Measurements from ENCODE around the gene TCTN1.
"Not testable (repeated sequence)": the region's sequence is repeated elsewhere in the genome, so short reads cannot be mapped to it uniquely, and the experiment has no call there.

TCTN1 gene

GRCh38 chr12:110639336-110640141 lies 25.6 kb downstream of the TCTN1 start:
- no peak for DNase-seq

GRCh38 chr12:110640275-110641025 lies 26.5 kb downstream of the TCTN1 start:
- no peak for DNase-seq

- no peak for DNase-seq
These were observed 27.6 kb downstream of the TCTN1 start for GRCh38 chr12:110641521-110641920.

- no peak for DNase-seq
These were observed 33.7 kb downstream of the TCTN1 start for GRCh38 chr12:110647631-110648040.

GRCh38 chr12:110649341-110649847 lies 35.5 kb downstream of the TCTN1 start:
- no peak for DNase-seq

- not testable (repeated sequence) for DNase-seq
These were observed 40.3 kb downstream of the TCTN1 start for GRCh38 chr12:110654238-110654637.

- DNase-seq: no peak
These were observed 42.2 kb downstream of the TCTN1 start for GRCh38 chr12:110656071-110656655.

- DNase-seq: no peak
These were observed 43.8 kb downstream of the TCTN1 start for GRCh38 chr12:110657747-110658146.

GRCh38 chr12:110658242-110658641 lies 44.3 kb downstream of the TCTN1 start:
- DNase-seq: no peak

- no peak for DNase-seq
These were observed 44.9 kb downstream of the TCTN1 start for GRCh38 chr12:110658878-110659277.

- no peak for DNase-seq
These were observed 47.5 kb downstream of the TCTN1 start for GRCh38 chr12:110661337-110661972.

GRCh38 chr12:110666892-110667291 lies 53.0 kb downstream of the TCTN1 start:
- no peak for DNase-seq

- no peak for DNase-seq
These were observed 53.7 kb downstream of the TCTN1 start for GRCh38 chr12:110667671-110668070.

GRCh38 chr12:110668480-110669192 lies 54.7 kb downstream of the TCTN1 start:
- no peak for DNase-seq

- no peak for DNase-seq
These were observed 55.2 kb downstream of the TCTN1 start for GRCh38 chr12:110669193-110669502.

GRCh38 chr12:110670161-110670701 lies 56.3 kb downstream of the TCTN1 start:
- no peak for DNase-seq

- DNase-seq: no peak
These were observed 62.2 kb downstream of the TCTN1 start for GRCh38 chr12:110676171-110676570.

- no peak for DNase-seq
These were observed 63.4 kb downstream of the TCTN1 start for GRCh38 chr12:110677206-110677911.

GRCh38 chr12:110677982-110678381 lies 64.1 kb downstream of the TCTN1 start:
- no peak for DNase-seq

- no peak for DNase-seq
These were observed 65.3 kb downstream of the TCTN1 start for GRCh38 chr12:110679201-110679600.

- DNase-seq: no peak
These were observed 66.1 kb downstream of the TCTN1 start for GRCh38 chr12:110680032-110680431.

- no peak for DNase-seq
These were observed 70.0 kb downstream of the TCTN1 start for GRCh38 chr12:110683888-110684287.
